Activated T-helper 1 cell treated with Interleukin-2 at 50 U/mL for 16 hours (primary cell): ENCODE measurements around the gene ATXN1.

ENCODE experiments used
- DNase-seq: peaks from one replicate; pipeline ENCODE4 v3.0.0-alpha.2; 2020; ENCODE audit warnings: low read depth

The ATXN1 gene

DNA sequence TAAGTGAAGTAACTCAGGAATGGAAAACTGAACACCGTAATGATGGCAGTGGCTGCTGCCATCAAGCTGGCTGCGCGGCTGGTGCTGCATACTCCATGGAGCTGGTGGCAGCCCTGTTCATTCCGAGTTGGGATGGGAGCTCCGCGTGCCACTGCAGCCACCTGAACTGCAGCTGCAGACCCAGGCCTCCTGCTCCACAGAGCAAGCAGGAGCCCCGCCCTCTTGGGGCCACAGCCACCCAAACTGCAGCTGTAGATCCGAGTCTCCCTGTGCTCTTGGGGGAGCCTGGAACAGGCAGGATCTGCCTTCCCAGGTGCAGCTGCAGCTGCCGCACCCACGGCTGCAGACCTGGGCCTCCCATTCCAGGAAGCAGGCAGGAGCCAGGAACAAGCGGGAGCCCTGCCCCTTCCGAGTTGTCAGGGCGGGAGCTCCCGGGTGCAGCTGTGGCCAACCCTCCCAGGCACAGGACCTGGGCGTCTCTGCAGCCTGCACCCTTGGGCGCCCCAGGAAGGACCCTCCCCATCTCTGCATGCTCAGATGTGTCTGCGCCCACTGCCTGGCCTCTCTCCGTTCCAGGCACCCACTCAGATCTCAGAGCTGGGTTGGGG is 402.6 kb downstream of the ATXN1 start:
- no peak for DNase-seq

DNA sequence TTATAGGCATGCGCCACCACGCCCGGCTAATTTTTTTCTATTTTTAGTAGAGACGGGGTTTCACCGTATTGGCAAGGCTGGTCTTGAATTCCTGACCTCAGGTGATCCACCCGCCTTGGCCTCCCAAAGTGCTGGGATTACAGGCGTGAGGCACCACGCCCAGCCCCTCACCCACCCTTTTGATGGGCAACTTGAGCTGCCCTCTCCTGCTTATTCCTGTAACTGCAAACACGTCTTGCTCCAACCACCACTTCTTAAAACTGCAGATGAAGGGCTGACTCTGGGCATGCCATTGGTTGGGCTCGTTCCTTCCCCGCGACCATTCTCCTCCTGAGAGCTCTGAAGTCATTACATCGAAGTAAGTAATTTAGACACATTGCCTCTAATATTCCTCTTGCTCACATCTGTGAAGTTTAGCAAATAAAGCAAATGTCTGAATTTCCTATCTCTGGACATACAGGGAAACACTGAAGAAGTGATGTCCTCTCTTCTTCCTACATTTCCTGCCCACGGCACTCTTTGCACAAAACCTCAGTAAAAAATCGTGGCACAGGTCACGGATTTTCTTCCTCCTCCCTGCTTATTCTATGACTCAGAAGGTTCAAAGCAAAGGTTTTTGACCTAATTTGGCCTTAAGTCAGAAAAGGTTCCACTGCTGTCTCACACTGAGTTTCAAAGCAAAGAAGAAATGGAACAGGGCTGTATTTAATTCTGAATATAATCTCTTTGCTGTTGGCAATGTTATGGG is 405.4 kb downstream of the ATXN1 start:
- DNase-seq = no peak

DNA sequence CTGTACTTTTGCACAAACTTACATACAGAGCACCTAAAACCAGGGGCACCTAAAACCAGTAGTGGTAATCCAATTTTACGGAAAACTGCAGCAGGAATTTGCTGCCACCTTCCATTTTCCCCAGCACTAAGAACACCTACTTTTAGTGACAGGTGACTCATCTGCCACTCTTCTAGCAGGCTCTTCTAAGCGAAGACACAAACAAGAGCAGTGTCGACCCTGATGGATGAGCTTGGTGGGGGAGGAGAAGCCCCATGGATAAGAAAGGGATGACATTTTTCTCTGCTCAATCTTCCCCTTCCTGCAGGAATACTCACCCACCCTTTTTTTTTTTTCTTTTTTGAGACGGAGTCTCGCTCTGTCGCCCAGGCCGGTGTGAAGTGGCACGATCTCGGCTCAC is 406.0 kb downstream of the ATXN1 start:
- no peak for DNase-seq

DNA sequence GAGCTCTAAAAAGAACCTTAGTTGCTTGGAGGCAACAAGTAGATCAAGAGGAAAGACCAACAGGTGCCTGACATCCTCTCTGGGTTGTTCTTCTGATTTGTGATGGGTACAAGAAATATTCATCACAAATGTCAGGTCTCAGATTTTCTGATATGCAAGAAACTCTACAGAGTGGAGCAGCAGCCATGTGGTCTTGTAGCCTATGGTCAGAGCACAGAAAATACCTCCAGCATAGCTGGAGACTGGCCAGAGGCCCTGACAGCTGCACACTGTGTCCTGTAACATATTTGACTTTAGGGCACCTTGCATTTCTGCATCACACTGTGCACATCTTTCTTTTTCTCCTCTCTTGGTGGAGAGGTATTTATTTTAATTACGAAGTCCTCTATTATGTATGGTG is 406.6 kb downstream of the ATXN1 start:
- no peak for DNase-seq

DNA sequence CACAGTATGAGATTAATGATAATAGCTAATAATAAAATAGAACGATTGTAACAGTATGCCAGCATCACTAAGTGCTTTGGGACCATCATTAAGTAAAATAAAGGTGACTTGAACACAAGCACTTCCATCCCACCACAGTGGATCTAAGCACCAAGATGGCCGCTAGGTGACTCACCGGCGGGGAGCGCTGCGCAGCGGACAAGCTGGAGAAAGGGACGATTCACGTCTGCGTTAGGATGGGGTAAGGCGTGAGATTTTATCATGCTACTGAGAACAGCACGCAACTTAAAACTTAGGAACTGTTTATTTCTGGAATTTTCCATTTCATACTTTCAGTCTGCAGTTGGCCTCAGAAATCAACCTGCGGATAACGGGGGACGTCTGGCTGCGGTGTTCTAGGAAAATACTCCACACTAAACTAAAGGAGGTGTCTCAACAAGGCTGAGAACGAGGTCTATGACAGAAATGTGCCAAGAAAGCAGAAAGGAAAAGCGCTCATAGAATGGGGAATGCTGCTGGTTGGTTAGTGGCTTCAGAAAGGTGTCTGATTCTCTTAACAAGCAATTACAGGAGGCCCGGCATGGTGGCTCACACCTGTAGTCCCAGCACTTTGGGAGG is 408.3 kb downstream of the ATXN1 start:
- no peak for DNase-seq

DNA sequence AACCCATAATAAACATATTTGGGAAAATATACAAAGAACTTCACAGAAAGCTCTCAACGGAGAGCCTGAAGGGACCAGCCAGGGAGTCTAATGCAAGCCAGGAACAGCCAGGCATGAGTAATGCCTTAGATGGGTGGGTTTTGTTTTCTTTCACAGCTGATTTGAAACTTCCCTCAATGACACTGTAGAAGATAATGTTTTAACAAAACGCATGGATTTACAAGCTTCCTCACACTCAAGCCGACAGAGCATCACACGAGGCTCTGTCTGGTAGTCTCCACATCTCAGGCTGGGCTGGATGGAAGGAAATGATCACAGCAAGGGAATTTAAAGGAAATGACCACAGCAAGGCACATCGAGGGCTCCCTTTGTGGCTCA is 409.0 kb downstream of the ATXN1 start:
- DNase-seq = no peak

DNA sequence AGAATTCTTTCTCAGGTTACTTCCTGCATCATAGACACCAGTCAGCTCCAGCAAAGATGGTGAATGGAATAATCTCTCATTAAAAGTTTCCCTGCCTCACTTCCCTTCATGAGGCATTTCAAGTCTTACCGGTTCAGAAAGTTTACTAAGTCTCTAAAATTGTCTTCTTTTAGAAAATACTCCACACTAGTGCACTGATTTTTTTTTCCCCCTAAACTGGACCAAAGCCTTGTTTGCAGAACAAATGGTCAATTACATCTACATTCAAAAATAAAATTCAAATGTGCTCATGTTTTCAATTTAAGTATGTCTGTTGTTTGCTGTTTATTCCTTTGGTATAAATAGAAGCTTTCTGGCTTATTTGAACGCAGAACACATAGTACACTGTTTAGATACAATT is 411.7 kb downstream of the ATXN1 start:
- no peak for DNase-seq

DNA sequence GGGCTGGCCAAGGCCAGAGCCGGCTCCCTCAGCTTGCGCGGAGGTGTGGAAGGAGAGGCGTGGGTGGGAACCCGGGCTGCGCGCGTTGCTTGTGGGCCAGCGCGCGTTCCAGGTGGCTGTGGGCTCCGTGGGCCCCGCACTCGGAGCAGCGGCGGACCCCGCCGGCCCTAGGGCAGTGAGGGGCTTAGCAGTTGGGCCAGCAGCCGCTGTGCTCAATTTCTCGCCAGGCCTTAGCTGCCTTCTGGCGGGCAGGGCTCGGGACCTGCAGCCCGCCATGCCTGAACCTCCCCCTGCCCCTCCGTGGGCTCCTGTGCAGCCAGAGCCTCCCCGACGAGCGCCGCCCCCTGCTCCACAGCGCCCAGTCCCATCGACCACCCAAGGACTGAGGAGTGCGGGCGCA is 414.4 kb downstream of the ATXN1 start:
- no peak for DNase-seq

DNA sequence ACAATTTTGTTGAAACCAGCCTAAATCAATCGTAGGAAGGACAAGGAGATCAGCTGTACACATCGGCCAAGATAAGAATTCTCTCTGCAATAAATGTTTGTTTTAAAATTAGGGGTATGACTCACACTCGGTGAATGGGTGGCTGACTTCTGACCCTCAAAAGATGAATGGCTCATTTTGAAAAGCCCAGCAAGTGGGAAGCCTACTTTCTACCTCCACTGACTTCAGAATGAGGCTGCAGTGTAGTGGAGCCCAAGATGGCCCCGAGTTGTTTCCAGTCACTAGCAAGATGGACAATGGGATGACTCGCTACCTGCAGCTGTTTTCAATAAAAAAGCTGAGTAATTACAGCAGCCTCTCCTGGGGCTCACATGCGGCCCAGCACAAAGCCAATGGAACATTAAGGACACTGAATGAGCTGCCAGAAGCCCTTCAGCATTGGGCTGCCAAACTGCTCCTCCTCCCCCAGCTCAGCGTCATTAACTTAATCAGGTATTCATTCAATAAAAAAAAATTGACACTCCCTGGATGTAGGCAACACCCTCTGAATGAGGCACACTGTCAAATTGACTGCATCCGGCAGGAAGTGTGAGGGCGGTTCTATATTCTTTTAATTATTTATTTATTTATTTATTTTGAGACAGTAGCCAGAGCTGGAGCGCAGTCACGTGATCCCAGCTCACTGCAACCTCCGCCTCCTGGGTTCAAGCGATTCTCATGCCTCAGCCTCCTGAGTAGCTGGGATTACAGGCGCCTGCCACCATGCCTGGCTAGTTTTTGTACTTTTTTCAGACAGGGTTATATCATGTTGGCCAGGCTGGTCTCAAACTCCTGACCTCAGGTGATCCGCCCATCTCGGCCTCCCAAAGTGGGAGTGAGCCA is 415.6 kb downstream of the ATXN1 start:
- DNase-seq = no peak

DNA sequence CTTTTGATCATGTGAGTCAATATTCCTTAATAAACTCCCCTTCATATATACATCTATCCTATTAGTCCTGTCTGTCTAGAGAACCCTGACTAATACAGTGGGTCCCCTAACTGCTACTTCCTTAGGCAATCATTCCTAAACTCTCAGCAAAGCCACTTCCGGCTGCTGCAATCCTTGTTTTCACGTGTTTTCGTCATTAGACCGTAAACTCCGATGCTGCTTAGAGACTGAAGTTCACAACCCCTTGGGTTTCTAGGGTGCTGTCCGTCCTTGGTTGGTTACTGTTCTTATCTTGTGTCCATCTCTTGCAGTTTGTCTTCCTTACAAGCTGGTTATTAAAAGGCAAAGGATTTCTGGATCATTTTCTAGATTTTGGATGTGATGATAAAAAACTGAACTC is 416.5 kb downstream of the ATXN1 start:
- no peak for DNase-seq

DNA sequence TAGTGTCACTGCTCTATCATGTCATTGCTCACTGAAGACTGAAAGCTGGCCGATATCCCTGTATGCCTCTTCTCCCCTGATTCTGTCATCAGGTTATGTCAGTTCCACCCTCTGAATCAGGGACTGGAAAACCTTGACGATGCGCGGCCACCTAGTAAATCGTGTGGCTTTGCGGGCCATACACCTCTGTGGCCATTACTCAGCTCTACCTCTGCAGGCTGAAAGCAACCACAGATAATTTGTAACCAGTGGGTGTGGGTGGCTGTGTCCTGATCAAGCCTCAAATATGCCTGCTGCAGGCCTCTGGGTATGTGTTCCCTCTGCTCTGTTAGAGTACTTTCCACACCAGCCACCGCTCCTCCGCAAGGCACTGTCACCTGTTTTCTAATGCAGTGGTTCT is 417.7 kb downstream of the ATXN1 start:
- no peak for DNase-seq

DNA sequence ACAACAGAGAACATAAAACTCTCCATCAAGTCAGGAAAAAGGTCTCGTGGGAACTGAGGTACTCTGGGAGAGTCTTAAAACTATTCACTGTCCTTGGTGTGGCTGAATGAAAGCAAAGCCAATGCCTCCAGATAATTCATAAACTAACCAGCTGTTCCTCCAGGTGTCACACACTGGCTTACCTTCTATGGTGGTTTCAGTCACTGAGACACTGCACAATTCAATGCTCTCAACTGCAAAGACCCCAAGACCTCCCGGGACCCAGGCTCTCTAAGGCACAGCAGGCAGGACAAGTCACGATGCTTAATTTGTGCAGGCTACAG is 422.0 kb downstream of the ATXN1 start:
- DNase-seq = no peak

DNA sequence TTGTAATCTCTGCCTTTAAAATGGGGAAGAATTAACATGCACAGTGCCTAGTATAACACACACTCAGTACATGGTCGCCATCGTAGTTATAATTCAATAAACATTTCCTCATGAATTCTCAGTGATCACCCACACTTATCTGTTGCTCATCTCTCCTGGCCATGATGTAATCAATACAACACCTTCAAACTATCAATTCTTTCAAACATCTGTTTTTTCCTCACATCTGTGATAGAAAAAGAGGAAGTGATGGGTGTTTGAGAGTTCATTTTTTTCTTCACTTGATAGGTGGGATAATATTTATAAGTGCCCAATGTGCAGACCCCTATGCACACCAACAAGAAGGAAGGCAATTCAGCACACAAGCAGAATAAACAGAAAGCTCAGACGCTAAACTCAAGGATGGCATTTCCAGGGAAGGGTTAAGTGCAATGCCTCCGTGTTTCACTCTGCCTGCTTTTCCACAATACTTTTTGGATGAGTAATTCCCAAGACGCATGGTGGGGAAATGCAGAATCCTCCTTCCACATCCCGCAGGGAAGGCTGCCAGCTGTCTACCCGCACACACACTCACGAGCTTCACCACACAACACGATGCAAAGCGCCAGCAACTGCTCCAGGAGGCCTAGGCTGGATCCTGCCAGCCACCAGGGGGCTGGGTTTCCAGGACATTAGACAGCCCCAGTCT is 422.5 kb downstream of the ATXN1 start:
- DNase-seq = no peak

DNA sequence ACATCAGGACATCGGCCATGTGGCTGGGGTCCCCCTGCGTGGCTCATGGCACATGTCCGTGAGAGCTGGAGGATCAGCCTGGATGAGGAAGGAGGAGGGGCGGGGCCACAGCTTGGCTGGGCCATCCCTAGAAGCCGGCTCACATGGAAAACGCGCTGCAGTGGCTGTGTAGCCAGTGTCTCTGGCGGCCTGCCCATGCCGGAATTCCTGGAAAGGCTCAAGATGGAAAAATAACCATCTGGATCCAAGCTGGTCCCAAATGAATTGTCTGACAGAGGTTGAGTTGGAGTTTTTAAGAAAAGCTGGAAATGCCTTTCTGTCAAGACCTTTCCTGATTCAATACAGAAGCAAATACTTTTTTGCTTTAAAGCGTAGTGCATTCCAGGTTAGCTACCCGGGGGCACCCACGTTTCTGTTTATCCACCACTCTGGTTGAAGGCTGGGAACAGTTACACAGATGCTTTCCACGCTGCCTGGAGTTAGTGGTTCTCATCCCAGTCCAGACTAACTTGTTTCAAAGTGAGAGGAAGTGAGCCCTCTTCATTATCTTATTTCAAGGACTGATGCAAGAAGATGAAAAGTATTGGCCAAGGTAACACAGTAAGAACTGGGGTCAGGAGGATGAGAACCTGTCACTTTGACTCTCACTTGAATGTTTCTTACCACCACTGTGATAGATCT is 423.8 kb downstream of the ATXN1 start:
- no peak for DNase-seq

DNA sequence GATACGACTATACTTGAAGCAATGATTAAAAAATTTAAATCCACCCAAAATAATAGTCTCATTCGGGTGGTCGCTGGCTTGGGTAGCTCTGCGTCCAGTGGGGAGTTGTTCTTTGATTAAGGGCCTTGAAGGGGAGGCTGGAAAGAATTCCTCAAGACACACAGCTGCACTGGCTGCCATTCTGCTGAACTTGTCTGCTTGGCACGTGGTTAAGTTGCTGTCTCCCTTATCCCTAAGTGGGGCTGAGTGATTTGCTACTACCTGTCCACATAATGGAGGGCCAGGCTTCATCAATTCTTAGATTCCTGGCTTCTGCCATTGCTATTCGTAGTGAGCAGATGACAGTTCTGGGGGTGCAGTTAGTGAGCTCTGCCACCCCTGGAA is 424.4 kb downstream of the ATXN1 start:
- DNase-seq = no peak

DNA sequence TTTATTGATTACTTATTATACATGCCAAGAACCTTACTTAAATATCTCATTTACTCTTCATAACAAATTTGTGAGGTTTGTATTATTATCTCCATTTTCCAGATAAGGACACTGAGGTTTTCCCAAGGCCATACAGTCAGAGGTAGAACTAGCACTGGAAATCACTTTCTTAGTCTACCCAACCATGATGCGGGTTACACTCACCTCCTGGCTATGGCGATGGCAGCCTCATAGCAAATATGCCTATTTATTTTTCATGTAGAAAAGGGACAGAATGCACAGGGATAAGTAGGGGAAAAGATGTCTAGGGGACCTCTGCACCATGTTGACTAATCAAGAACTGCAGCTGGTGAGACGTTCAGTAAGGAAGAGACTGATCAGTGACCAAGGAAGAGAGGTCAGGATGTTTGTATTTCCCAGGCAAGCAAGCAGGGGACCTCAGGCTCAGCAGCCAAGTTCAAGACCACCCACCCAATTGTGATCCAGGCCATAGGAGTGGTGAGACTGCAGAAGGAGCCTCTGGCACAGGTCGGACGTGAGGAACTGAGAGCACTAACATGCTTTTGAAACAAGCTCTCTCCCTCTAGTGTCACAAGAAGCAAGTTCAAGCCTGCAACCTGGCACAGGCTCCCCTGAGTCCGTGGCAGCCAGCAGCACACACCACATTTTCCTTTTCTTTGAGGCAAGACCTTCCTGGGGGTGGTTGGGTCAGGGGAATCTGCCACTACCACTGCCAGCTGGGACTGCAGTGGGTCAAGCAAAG is 425.0 kb downstream of the ATXN1 start:
- no peak for DNase-seq

DNA sequence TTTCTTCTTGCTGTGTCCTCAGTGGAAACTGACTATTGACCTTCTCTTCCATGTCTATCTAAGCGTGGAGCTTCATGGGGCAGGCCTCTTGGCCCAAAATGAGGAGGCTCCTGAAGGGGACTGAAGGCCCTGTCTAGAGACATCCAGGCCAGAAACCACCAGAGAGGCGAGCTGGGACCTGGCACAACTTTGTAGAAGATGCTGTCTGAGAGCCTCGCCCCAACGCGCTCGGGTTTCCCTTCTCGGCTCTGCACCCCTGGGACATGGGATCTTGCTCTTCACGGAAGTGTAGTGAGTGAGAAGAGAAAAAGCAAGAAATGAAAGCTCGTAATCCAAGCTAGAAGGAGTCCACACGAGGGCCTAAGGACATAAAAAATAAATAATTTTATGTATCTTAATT is 426.1 kb downstream of the ATXN1 start:
- no peak for DNase-seq

DNA sequence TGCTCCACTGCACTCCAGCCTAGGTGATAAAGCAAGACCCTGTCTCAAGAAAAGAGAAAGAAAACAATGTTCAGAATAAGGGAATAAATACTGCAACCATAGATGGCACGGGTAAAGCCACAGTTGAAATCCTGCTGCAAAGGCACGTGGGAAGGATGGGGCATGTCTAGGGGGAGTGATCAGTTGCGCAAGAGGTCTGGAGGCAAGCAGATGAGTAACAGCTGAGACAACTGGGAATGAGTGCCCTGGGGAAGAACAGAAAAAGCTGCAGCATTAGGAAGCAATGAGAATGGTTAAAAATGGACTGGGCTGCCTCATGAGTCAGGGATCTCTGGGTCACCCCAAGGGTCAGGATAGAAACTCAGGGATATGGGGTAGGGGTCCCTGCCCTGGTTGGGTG is 426.6 kb downstream of the ATXN1 start:
- no peak for DNase-seq

DNA sequence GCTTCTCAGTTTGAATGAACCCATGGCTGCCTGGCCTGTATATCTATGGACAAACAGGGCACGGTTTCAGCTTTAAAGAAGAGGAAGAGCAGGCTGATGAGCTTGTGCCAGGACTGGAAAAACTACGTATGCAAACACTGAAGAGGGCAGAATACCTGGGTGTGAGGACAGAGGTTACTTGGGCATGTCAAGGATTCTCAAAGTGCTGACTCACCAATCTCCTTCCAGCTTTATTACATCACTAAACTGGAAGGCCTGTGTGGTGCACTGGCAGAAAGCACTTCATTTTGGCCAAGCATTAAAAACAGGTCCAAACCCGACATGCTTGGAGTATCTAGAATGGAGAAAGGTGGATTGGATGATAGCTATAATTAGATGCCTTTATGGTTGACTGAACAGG is 427.7 kb downstream of the ATXN1 start:
- no peak for DNase-seq

DNA sequence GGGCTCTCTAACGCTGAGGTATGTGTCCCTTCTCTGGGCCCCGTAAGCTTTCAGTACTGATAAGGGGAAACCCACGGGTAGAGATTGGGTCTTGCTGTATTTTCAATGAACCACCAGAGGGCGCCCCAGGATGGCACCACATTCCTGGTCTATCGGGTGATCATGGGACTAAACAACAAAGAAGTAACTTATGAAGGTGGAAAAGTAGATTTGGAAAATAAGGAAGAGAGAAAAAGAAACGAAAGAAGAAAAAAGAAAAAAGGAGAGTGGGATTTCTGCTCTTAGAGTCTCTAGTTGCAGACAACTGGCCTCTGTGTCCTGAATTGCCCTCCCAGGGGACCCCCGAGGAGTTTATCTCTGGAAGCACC is 429.1 kb downstream of the ATXN1 start:
- DNase-seq = peak; percentile 61
